Lung (tissue), 12 donors: Measurements from ENCODE around the gene SNAP25. TPM values are rescaled to one million over a fixed set of nuclear protein-coding genes. Genes with fewer than 3 reads are reported as not detected.

Experiments
- ATAC-seq: fragments of 200-7000 bp; cut with Tn5 transposase; one replicate; pipeline ENCODE4 v1.9.1; 2020; ENCODE audit warnings: moderate number of reproducible peaks; ENCODE audit not compliant: insufficient read depth, low FRiP score
- DNase-seq, 3 donors: peaks; one replicate each; pipeline ENCODE4 v3.0.0-alpha.2; 2013 to 2017
- H3K27ac ChIP-seq, 2 donors: one replicate each; pipeline ENCODE4 v1.5.1; 2013; ENCODE audit warnings: mild to moderate bottlenecking in 2 of 2, moderate library complexity in 2 of 2, control low read depth in 1 of 2, inconsistent platforms in 1 of 2, low read depth in 1 of 2, low read length in 1 of 2
- H3K27me3 ChIP-seq, 3 donors: one replicate each; pipeline ENCODE4 v1.5.1; 2013; ENCODE audit warnings: low read length in 2 of 3; ENCODE audit not compliant: control insufficient read depth in 3 of 3, insufficient read depth in 3 of 3
- H3K36me3 ChIP-seq, 4 donors: one replicate each; pipeline ENCODE4 v1.5.1; 2013; ENCODE audit warnings: low read length in 4 of 4, mild to moderate bottlenecking in 1 of 4, moderate library complexity in 1 of 4; ENCODE audit not compliant: control insufficient read depth in 4 of 4, insufficient read depth in 4 of 4
- H3K4me1 ChIP-seq, 5 donors: one replicate each; pipeline ENCODE4 v1.5.1; 2013; ENCODE audit warnings: low read length in 5 of 5, mild to moderate bottlenecking in 2 of 5, moderate library complexity in 1 of 5; ENCODE audit not compliant: control insufficient read depth in 5 of 5, insufficient read depth in 5 of 5
- H3K4me3 ChIP-seq: one replicate; pipeline ENCODE4 v1.5.1; 2013; ENCODE audit warnings: mild to moderate bottlenecking, control low read depth, moderate library complexity
- H3K9ac ChIP-seq, 2 donors: one replicate each; pipeline ENCODE4 v1.5.1; 2013; ENCODE audit warnings: low read length in 2 of 2, control low read depth in 1 of 2; ENCODE audit not compliant: insufficient read depth in 1 of 2
- H3K9me3 ChIP-seq, 4 donors: one replicate each; pipeline ENCODE4 v1.5.1; 2013; ENCODE audit warnings: low read length in 3 of 4, mild to moderate bottlenecking in 1 of 4, moderate library complexity in 1 of 4; ENCODE audit not compliant: control insufficient read depth in 4 of 4, insufficient read depth in 3 of 4
- WGBS, 2 donors: extraction: QIAGEN DNeasy Blood & Tissue Kit; methylation state at CpG; one replicate each; pipeline ENCODE4 v1.1.7; 2013; 5-methylcytosine and 5-hydroxymethylcytosine counted together
- polyA plus RNA-seq, 2 donors: library from polyadenylated mRNA; stranded (reverse); fragments of 200-250 nt; gene quantifications; one replicate each; pipeline ENCODE4 v1.2.1, GENCODE V29; 2013
- total RNA-seq, 2 donors: library from RNA; depleted of rRNA in 1 of 2; stranded (reverse); fragments of >200 nt in 1 of 2; gene quantifications; one replicate each; pipeline ENCODE4 v1.2.1, GENCODE V29; 2014 to 2021
- TF ChIP-seq, protein P1 (sequence below): IDR thresholded peaks from 2 replicates; pipeline ENCODE4 v1.5.1; 2012; ENCODE audit warnings: mild to moderate bottlenecking; ENCODE audit errors: control extremely low read depth, extremely low read depth
- donor health status: control.
- donor health status: control.
- donor health status: Bipolar disorder and iron deficiency.
- donor health status: healthy.
- donor health status: DM: yes; HTN: yes; CAD: no.

The SNAP25 gene
- total and polyA plus RNA-seq, 4 donors = 0.14 to 5.4 (median 0.85) TPM

DNA sequence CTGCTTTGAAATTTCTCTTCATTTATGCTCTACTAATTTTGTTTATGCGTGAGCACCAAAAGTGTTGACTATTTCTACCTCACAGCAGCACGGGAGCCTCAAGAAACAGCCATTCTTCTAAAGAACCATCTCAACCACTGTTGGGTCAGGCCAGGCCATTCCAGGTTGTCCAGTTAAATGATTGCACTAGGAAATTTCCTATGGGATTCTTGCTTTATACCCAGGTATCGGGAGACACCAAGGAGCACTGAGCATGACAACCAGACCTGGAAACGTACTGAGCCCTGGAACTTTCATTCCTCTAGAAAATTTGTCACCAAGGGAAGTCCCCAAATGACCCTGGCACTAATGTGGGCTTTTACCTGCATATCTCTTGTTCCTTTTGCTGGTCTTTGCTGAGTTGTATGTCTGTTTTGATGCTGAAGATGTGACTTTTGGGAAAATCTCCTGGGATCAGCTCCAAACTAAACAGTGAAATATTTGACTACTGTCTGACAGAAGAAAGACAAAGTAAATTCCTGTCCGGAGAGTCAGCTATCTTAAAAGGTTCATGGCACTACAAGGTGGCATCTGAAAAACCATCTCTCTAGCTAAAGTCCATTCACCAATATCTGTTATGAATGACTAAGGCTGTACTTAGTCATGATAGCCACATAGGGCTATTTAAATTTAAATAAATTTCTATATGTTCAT is 70.5 kb downstream of the SNAP25 start:
- H3K36me3 ChIP-seq = no peaks in the 10 kb centered on the region
- H3K4me3 ChIP-seq = no peak overlapping the region
- no peaks in the 10 kb centered on the region for H3K9me3 ChIP-seq
- DNase-seq = no peak
- no peak for ATAC-seq
- H3K9ac ChIP-seq = no peak overlapping the region
- H3K27ac ChIP-seq = no peak overlapping the region
- WGBS, 2 donors = 84 to 89% methylated on average over 5 of the region's 5 CpGs
- TF ChIP-seq, protein P1, sequence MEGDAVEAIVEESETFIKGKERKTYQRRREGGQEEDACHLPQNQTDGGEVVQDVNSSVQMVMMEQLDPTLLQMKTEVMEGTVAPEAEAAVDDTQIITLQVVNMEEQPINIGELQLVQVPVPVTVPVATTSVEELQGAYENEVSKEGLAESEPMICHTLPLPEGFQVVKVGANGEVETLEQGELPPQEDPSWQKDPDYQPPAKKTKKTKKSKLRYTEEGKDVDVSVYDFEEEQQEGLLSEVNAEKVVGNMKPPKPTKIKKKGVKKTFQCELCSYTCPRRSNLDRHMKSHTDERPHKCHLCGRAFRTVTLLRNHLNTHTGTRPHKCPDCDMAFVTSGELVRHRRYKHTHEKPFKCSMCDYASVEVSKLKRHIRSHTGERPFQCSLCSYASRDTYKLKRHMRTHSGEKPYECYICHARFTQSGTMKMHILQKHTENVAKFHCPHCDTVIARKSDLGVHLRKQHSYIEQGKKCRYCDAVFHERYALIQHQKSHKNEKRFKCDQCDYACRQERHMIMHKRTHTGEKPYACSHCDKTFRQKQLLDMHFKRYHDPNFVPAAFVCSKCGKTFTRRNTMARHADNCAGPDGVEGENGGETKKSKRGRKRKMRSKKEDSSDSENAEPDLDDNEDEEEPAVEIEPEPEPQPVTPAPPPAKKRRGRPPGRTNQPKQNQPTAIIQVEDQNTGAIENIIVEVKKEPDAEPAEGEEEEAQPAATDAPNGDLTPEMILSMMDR = no peak
- no peaks in the 10 kb centered on the region for H3K27me3 ChIP-seq
- no peaks in the 10 kb centered on the region for H3K4me1 ChIP-seq

DNA sequence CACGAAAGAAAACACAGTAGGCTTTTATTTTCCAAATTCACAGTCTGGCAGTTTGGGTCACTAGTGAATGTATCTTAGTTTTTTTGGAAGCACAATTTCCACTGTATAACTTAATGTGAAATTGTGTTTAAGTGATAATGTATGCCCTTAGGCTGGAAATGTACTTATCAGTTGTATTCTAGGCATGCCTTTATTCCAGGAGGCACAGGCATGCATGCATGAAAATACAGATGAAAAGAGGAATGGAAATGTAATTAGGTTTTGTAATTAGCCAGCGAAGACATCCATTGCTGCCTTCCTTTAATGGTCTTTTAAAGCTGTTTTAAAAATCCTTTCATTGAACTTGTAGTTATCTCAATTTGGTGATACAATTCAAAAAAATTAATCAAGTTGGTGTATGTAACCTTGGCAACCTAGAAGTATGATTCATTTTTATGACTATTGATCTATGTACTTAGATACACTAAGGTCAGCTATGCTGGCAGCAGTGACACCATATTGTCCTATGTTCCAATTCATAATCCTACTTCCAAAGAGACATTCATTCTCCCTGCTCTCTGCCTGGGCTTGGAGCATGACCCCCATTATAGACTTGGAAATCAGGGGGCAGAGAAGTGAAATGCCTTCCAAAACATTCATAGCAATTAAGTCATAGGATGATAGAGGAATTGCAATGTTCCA is 73.1 kb downstream of the SNAP25 start:
- Histone ChIP-seq H3K27ac (no peak overlapping the region), H3K9ac (no peak overlapping the region), H3K9me3 (no peaks in the 10 kb centered on the region), H3K4me3 (no peak overlapping the region), H3K36me3 (no peaks in the 10 kb centered on the region), H3K4me1 (no peaks in the 10 kb centered on the region), H3K27me3 (no peaks in the 10 kb centered on the region)
- ATAC-seq = no peak
- 85 to 95% methylated on average over 2 of the region's 2 CpGs for WGBS, 2 donors
- TF ChIP-seq, protein P1 = no peak
- no peak for DNase-seq

DNA sequence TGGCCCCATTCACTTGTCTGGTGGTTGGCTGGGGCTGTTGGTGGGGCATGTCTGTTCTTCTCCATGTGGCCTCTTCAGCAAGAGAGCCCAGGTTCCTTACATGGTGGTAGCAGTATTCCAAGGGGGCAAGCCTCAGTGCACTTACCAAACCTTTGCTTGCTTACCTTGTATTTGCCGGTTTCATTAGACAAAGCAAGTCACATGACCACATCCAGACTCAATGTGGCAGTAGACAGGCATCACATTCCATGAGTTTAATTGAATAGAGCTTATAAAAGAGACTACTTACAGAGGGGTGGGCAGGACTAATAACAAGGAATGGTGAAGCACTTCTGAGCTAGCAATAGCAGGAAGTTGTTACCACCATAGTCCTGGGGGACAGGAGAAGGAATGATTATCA is 78.6 kb downstream of the SNAP25 start:
- DNase-seq (no peak), ATAC-seq (no peak)
- H3K9ac ChIP-seq = no peak overlapping the region
- WGBS, 2 donors = 85 to 94% methylated on average over 1 of the region's 1 CpG
- no peaks in the 10 kb centered on the region for H3K36me3 ChIP-seq
- no peaks in the 10 kb centered on the region for H3K9me3 ChIP-seq
- H3K27ac ChIP-seq = no peak overlapping the region
- H3K4me3 ChIP-seq = no peak overlapping the region
- H3K27me3 ChIP-seq = no peaks in the 10 kb centered on the region
- H3K4me1 ChIP-seq = no peaks in the 10 kb centered on the region
- TF ChIP-seq, protein P1 = no peak
